PFSK-1 (cell line): ENCODE measurements around the gene ANGPT4.

Experiments
- FOXP2 ChIP-seq: optimal IDR thresholded peaks from 2 replicates; pipeline ENCODE3; 2011; ENCODE audit warnings: borderline replicate concordance, control low read depth, inconsistent platforms; ENCODE audit not compliant: insufficient read depth; ENCODE audit errors: extremely low read length, extremely low read depth
- POLR2AphosphoS5 ChIP-seq: IDR thresholded peaks from 2 replicates; pipeline ENCODE4 v1.6.1; 2012; ENCODE audit warnings: low read depth, mild to moderate bottlenecking, control low read depth, low read length, moderate library complexity
- REST ChIP-seq, 2 experiments: IDR thresholded peaks; 2 replicates each; pipeline versions ENCODE4 v1.6.1 to v1.8.0; 2011 to 2012; ENCODE audit warnings: low read depth in 2 of 2, low read length in 2 of 2, control low read depth in 1 of 2, inconsistent platforms in 1 of 2, mild to moderate bottlenecking in 1 of 2, moderate library complexity in 1 of 2; ENCODE audit not compliant: insufficient read depth in 1 of 2
- SIN3A ChIP-seq: IDR thresholded peaks from 2 replicates; pipeline ENCODE4 v1.6.1; 2012; ENCODE audit warnings: mild to moderate bottlenecking, low read length, moderate library complexity, borderline replicate concordance; ENCODE audit not compliant: insufficient read depth
- TAF1 ChIP-seq: IDR thresholded peaks from 2 replicates; pipeline ENCODE4 v1.6.1; 2012; ENCODE audit warnings: low read length, control low read depth, borderline replicate concordance; ENCODE audit not compliant: insufficient read depth

Gene ANGPT4

GRCh38 chr20:870758-871157 is 45.4 kb downstream of the ANGPT4 start:
- TF ChIP-seq REST (IDR thresholded peaks at IDR 0.05; ENCODE audit: insufficient read depth in 1 of 2, low read depth in 2 of 2, low read length in 2 of 2), result no peak
- no peak for TF ChIP-seq SIN3A
- no peak for TF ChIP-seq POLR2AphosphoS5
- TF ChIP-seq TAF1, result no peak

- no peak for TF ChIP-seq SIN3A
- no peak for TF ChIP-seq REST (IDR thresholded peaks at IDR 0.05; ENCODE audit: insufficient read depth in 1 of 2, low read depth in 2 of 2, low read length in 2 of 2)
- no peak for TF ChIP-seq TAF1
- TF ChIP-seq FOXP2, result no peak
- no peak for TF ChIP-seq POLR2AphosphoS5
These were observed 46.5 kb downstream of the ANGPT4 start for GRCh38 chr20:869606-870005.

- TF ChIP-seq REST (IDR thresholded peaks at IDR 0.05; ENCODE audit: insufficient read depth in 1 of 2, low read depth in 2 of 2, low read length in 2 of 2), result no peak
- TF ChIP-seq FOXP2, result no peak
- no peak for TF ChIP-seq TAF1
- no peak for TF ChIP-seq POLR2AphosphoS5
- TF ChIP-seq SIN3A, result no peak
These were observed 47.9 kb downstream of the ANGPT4 start for GRCh38 chr20:868279-868678.

GRCh38 chr20:865440-865839 is 50.7 kb downstream of the ANGPT4 start:
- TF ChIP-seq REST (IDR thresholded peaks at IDR 0.05; ENCODE audit: insufficient read depth in 1 of 2, low read depth in 2 of 2, low read length in 2 of 2), result no peak

GRCh38 chr20:860891-861290 is 55.2 kb downstream of the ANGPT4 start:
- TF ChIP-seq POLR2AphosphoS5 (no peak), REST (IDR thresholded peaks at IDR 0.05; ENCODE audit: insufficient read depth in 1 of 2, low read depth in 2 of 2, low read length in 2 of 2) (no peak), FOXP2 (no peak), TAF1 (no peak), SIN3A (no peak)
